Jurkat, Clone E6-1 (cell line): ENCODE measurements around the gene UNC80.

Source experiments
- DNase-seq: peaks from one replicate; pipeline ENCODE4 v3.0.0-alpha.2; 2011; ENCODE audit warnings: low read depth, low spot score
- H3K4me3 ChIP-seq: 2 replicates; pipeline ENCODE4 v1.5.1; 2011; ENCODE audit warnings: mild to moderate bottlenecking, low read length, control low read depth, moderate library complexity

The UNC80 gene

GRCh38 chr2:210002158-210003157 lies 230.8 kb downstream of the UNC80 start, which contains the start of gene RPE:
TSS of gene RPE (plus strand) at chr2:210002638. CDS start at chr2:210002662, 24 bp downstream.
- DNase-seq: peak; percentile 91
- peak within 1 kb of the TSS; percentile 98 for H3K4me3 ChIP-seq

DNA sequence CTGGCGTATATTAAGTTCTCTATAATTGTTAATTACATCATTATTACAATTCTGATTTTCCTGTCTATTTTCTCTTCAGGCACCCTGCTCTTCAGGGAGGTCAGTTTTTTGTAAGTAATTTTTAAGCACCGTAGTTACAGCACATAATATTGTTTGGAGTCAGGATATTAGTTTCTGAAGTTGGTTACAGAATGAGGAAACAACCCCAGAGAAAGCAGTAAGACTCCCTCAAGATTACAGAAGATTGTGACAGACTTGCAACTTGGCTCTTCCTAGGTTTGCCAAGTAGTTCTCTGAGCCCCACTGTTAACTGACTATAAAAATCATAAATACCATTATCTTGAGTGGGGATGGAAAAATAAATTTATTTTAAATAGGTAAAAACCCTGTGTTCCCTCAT lies 231.7 kb downstream of the UNC80 start:
- no peak for DNase-seq
- peak overlapping the region; percentile 98 for H3K4me3 ChIP-seq

DNA sequence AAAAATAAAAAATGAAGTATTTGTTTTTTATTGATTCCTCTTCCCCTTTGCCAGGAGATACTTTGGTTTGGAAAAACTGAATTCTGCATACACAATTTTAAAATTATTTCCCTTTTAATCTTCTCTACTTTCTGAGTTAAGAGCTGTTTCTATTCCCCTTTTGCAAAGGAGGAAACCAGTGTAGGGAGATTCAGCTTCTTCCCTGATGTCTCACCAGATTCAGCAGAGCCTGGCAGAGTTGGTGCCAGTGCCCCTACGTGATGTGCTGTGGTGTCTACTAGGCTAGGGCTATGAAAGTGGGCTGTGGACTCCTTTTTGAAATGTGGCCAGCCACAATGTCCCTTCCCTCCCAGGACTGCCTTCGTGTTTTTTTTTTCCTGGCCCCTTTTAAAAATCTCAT lies 233.2 kb downstream of the UNC80 start:
- no peak overlapping the region for H3K4me3 ChIP-seq
- DNase-seq: no peak

- no peak for DNase-seq
- no peak overlapping the region for H3K4me3 ChIP-seq
These were observed 236.3 kb downstream of the UNC80 start for GRCh38 chr2:210007895-210008294.

DNA sequence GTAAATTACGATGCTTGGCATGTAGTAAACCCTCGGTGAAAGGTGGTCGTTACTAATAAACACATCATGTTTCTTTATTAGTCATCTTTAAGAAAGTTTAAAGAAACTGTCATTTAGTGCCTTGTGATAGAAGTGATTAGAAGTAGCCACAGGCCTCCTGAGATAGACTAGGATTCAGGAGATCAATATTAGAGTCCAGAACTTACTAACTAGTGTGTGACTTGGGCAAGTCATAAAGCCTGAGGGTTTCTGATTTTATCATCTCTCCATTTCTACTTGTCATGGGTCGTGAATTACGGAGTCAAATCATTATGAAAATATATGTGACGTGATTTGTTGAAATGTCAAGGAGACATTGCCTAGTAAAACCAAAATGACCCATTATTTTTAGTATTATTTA lies 237.5 kb downstream of the UNC80 start:
- no peak for DNase-seq
- H3K4me3 ChIP-seq: no peak overlapping the region

DNA sequence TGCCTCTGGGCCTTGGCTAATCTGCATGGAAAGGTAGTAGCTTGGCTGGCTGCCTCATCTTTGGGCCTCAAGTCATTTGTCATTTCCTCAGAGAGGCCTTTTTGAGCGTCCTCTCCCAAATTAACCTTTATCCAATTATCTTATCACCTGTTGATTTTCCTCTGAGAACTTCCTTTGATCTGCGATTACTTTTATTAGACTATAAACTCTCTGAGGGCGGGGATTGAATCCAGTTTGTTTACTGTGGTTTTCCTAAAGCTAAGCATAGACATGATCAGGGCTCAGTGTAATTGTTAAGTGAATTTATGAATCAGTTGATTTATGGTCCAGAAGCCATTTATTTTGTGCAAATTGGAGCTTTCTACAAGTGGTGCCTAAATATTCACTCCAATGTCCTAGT lies 238.3 kb downstream of the UNC80 start:
- no peak overlapping the region for H3K4me3 ChIP-seq
- DNase-seq: no peak

GRCh38 chr2:210020138-210020537 lies 248.5 kb downstream of the UNC80 start:
- DNase-seq: no peak
- H3K4me3 ChIP-seq: no peak overlapping the region

DNA sequence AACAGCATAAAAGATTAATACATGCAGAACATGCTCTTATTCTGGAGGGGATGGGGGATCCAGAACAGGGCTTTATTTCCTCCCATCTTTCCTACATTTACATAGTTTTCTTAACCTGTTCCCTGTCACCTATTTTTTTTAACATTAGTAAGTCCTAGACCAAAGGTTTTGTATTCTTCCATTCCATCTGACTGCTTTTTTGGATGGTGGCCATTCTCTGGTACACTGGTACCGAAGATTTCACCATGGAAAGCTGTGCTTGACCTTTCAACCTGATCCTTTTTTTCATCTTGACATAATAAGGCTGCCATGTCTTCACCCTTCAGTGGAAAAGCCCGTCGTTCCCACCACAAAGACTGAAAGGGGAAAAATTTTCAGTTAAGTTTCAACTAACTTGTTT lies 251.2 kb downstream of the UNC80 start:
- no peak for DNase-seq
- H3K4me3 ChIP-seq: no peak overlapping the region

GRCh38 chr2:210027608-210028007 lies 256.0 kb downstream of the UNC80 start:
- no peak overlapping the region for H3K4me3 ChIP-seq
- DNase-seq: no peak

DNA sequence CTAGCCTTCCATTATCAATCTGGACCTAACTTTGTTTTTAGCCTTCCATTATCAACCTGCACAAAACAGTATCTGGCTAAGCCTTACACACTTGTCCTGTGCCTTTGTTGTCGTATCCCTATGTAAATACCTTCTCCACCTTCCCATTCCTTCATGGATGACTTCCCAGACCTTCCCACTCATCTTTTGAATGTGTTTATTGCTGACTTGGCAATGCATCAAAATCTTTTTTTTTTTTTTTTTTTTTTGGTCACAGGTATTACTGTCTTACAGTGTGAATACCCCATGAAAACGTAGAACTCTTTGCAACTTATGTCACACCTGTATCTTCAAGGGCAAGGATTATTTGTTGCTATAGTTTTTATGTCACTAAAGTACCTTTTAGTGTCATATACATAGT lies 256.5 kb downstream of the UNC80 start:
- no peak for DNase-seq
- no peak overlapping the region for H3K4me3 ChIP-seq

GRCh38 chr2:210034087-210034683 lies 262.6 kb downstream of the UNC80 start:
- DNase-seq: no peak
- no peak overlapping the region for H3K4me3 ChIP-seq

DNA sequence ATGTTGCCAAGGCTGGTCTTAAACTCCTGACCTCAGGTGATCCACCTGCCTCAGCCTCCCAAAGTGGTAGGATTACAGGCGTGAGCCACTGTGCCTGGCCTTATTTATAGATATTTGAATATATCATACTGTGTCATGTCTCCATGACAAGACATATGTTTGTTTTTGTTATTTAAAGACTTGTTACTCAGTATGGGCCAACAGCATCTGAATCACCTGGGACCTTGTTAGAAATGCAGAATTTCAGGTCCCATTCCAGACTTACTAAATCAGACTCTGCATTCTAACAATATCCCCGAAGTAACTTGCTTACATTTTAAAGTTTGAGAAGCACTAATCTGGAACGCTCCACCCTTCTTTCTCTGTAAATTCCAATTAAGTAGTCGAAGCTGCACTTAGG lies 264.0 kb downstream of the UNC80 start:
- no peak overlapping the region for H3K4me3 ChIP-seq
- DNase-seq: no peak

DNA sequence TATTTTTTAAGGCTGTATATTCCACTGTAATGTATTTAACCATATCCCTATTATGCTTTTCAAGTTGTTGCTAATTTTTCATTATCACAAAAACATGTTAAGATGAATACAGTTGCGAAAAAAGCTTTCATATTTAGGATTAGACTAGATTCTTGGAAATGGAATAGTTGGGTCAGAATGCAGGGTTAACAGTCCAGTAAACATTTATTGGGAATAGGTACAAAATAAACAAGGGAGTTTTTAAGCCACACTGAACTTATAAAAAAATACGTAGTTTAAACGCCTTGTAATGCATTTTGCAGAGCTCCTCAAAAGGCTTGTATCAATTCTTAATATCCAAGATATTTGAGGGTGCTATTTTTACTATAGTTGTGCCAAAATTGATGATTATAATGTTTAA lies 266.4 kb downstream of the UNC80 start:
- no peak overlapping the region for H3K4me3 ChIP-seq

DNA sequence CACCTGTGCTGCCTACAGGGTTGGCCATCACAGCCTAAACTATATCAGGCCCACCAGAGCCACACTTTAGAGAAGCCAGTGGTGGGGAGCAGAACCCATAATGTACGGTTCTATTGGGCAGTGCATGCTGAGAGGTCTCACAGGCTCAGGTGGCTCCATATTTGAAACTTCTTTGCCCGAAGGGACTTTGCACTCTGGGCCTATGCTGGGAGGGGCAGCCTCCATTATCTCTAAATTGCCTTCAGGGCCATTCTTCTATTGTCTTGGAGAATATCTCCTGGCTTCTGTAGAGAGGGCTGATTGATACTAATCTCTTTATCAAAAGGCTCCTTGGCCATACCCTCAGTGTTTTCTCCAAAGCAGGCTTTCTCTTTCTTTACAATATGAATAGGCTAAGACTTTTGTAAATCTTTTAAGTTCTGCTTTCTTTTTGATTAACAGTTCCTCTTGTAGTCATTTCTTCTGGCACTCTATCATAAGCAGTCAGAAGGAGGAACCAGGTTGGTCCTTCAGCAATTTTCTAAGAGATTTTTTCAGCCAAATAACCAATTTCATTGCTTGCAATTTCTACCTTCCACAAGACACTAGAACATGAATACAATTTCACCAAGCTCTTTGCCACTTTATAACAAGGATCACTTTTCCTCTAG lies 275.3 kb downstream of the UNC80 start:
- no peak for DNase-seq
- no peak overlapping the region for H3K4me3 ChIP-seq

More for the DNA sequence above, 266.4 kb downstream of the UNC80 start:
- DNase-seq: no peak
